Measurements from ENCODE around the gene MKNK2. TPM values are rescaled to one million over a fixed set of nuclear protein-coding genes. Genes with fewer than 3 reads are reported as not detected.
"Not testable (repeated sequence)": the region's sequence is repeated elsewhere in the genome, so short reads cannot be mapped to it uniquely, and the experiment has no call there.

MKNK2 gene
- polyA plus RNA-seq, 1 donor from 2014 or later = 27.6 TPM

- H3F3A ChIP-seq (ENCODE audit: insufficient read depth, low read length, poor library complexity, severe bottlenecking) = no peaks in the 10 kb centered on the region
- TF ChIP-seq RAD21 (conservative IDR thresholded peaks at IDR 0.05) (no peak), REST (IDR thresholded peaks at IDR 0.05; ENCODE audit: borderline replicate concordance) (no peak), EP300 (conservative IDR thresholded peaks at IDR 0.05; ENCODE audit: poor library complexity, severe bottlenecking) (no peak), SMC3 (conservative IDR thresholded peaks at IDR 0.05; ENCODE audit: poor library complexity) (no peak), MXI1 (conservative IDR thresholded peaks at IDR 0.05; ENCODE audit: poor library complexity, severe bottlenecking) (no peak), POLR2AphosphoS5 (IDR thresholded peaks at IDR 0.05) (no peak), EZH2 (IDR thresholded peaks at IDR 0.05; ENCODE audit: borderline replicate concordance, insufficient read depth, low read length, poor library complexity, severe bottlenecking) (no peak), CTCF (IDR thresholded peaks at IDR 0.05; ENCODE audit: poor library complexity, severe bottlenecking) (no peak)
- H2AFZ ChIP-seq (ENCODE audit: low read depth, low read length) = no peak overlapping the region
- no peak overlapping the region for H3K4me3 ChIP-seq (ENCODE audit: low read length)
- no peaks in the 10 kb centered on the region for H3K36me3 ChIP-seq (ENCODE audit: insufficient read depth, low read length)
- H3K9ac ChIP-seq (ENCODE audit: low read length) = no peak overlapping the region
- no peaks in the 10 kb centered on the region for H3K79me2 ChIP-seq (replicated peaks; ENCODE audit: insufficient read depth, low read length)
- no peak overlapping the region for H3K4me2 ChIP-seq (ENCODE audit: low read length)
- H3K9me2 ChIP-seq (ENCODE audit: insufficient read depth, low read length) = no peaks in the 10 kb centered on the region
- no peak overlapping the region for H3K27ac ChIP-seq (ENCODE audit: low read length)
- H3K9me3 ChIP-seq (ENCODE audit: low read length) = no peaks in the 10 kb centered on the region
- H4K20me1 ChIP-seq (ENCODE audit: insufficient read depth) = no peaks in the 10 kb centered on the region
- H3K27me3 ChIP-seq (ENCODE audit: insufficient read depth, low read depth, low read length) = no peaks in the 10 kb centered on the region
These were observed 36.6 kb upstream of the MKNK2 start for GRCh38 chr19:2087621-2088100.

GRCh38 chr19:2086695-2087620 lies 35.9 kb upstream of the MKNK2 start:
- H2AFZ ChIP-seq (ENCODE audit: low read depth, low read length); H3K4me2 ChIP-seq (ENCODE audit: low read length); H3K27ac ChIP-seq (ENCODE audit: low read length); H3K9me2 ChIP-seq (ENCODE audit: insufficient read depth, low read length); H3K27me3 ChIP-seq (ENCODE audit: insufficient read depth, low read depth, low read length); H4K20me1 ChIP-seq (ENCODE audit: insufficient read depth); H3K36me3 ChIP-seq (ENCODE audit: insufficient read depth, low read length); H3K9me3 ChIP-seq (ENCODE audit: low read length); H3K9ac ChIP-seq (ENCODE audit: low read length); H3F3A ChIP-seq (ENCODE audit: insufficient read depth, low read length, poor library complexity, severe bottlenecking); H3K4me3 ChIP-seq (ENCODE audit: low read length); H3K79me2 ChIP-seq (replicated peaks; ENCODE audit: insufficient read depth, low read length): not testable (repeated sequence)
